ENCODE results near the gene SFXN3.

Gene SFXN3

GRCh38 chr10:101072923-101073322, 41.9 kb downstream of the SFXN3 start:
- DNase-seq (ENCODE audit: low read depth, low spot score) = no peak

GRCh38 chr10:101073631-101074030, 42.6 kb downstream of the SFXN3 start:
- DNase-seq (ENCODE audit: low read depth, low spot score) = no peak

DNA sequence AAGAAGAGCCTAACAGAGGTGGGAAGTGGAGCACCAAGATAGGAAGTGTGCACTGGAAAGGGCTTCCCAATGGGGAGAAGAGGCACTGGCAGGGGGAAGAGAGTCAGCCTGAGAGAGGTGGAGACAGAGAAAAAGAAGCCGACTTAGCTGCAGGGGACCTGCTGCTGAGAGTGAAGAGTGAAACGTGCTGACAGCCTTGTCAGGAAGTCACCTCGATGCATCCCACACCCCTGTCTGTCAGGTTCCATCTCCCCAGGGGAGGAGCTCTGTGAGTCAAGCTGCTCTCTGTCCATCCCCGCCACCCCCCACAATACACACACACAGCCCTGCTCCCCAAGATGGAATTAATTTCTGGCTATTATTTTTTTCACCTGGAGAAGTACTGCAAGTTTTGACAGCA, 44.7 kb downstream of the SFXN3 start:
- DNase-seq (ENCODE audit: low read depth, low spot score) = no peak

- no peak for DNase-seq (ENCODE audit: low read depth, low spot score)
Observed at GRCh38 chr10:101076630-101077029, 45.6 kb downstream of the SFXN3 start.

GRCh38 chr10:101079874-101080273, 48.8 kb downstream of the SFXN3 start:
- DNase-seq (ENCODE audit: low read depth, low spot score) = no peak

DNA sequence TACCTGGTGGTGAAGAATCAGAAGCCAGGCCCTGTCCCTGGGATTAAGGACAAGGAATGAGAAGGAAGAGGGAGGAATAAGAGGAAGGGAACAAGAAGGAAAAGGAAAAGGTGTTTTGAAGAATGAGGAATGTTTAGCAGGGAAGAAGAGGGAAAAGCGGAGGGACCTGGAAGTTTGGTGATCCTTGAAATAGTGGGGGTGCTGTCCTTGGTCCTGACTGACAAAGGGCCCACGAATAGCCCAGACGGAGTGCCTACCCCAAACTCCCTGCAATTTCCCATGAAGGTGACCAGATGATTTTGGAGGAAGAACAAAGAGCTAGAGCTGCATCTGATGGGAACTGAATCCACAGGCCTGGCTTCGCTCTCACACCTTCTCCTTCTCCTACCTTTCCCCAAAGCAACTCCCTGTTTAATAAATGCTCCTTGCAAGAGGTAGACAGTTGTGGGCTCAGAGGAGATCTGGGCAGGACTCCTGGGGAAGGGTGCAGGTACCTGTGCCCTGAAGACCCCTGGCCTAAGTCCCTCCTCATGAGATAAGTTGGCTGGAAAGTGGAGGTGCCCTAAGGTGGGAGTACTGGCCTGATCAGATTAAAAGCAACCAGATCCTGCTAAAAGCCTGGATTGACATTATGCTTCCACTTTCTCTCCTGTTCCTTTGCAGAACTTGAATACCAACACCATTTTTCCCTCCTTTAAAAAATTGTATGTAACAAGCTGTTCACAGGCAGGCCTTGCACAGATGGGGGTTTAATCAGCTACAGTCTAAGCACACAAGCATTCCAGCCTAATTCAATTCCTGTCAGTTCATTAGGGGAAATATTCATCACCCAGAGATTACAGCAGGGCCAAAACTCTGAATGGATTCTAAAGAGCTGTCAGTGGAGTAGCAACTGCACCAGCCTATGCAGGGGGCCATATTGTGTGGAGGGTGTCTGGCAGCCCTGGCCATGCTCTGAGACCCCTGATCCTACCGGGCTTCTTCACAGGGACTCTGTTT, 50.2 kb downstream of the SFXN3 start:
- DNase-seq (ENCODE audit: low read depth, low spot score) = no peak

GRCh38 chr10:101085846-101086245, 54.8 kb downstream of the SFXN3 start:
- no peak for DNase-seq (ENCODE audit: low read depth, low spot score)

GRCh38 chr10:101087376-101087775, 56.3 kb downstream of the SFXN3 start:
- DNase-seq (ENCODE audit: low read depth, low spot score) = no peak

- DNase-seq (ENCODE audit: low read depth, low spot score) = no peak
Observed at GRCh38 chr10:101087965-101088364, 56.9 kb downstream of the SFXN3 start.

DNA sequence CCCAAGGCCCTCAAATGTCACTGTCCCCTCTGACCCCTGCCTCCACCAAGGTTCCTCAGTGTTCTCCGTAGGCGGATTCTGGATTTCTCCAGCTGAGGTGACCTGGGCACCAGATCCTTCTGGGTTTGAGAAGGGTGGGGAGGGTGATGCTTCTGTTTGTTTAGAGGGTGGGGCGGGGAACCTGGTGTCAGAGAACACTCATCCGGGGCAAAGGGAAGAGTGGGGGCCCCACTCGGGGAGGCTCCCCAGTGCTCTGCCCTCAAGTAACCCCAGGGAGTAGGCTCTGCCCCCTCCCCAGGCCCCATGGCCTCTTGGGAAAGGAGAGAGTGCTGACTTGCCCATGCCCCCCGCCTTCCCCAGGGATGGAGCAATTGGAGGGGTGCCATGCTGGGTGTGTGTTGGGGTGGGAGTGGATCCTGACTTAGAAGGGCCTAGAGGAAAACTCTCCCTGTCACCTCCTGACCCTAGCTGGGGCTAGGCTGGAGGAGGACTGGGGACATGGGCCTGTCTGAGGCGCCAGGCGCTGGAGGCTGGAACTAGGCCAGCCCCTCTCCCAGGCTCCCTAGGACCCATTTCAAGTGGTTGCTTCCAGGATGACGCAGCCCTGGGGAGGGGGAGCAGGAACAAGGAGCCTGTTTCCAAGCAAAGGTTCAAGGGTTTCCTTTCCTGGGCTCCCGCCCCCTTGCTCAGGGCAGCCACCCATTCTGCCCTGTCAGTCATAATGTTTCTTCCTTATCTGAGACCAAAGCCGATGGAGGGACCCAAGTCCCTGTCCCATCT, 58.7 kb downstream of the SFXN3 start:
- no peak for DNase-seq (ENCODE audit: low read depth, low spot score)

DNA sequence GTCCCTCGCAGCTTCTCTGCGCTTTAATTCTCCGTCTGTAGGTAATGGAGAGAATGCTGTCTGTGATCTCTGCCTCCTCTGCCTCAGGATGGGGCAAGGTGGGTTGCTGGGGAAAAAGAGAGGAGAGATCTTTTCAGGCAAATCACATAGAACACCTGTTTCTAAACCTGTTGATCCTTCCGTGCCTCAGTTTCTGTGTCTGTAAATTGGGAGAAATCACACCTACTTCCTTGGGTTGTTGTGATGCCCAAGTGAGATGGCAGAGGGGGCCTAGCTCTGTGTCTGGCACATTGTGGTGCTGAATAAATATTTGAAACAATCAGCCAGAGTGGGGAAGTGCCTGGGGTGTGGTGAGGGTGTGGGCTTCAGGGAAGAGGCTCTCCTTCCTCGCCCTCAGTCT, 59.6 kb downstream of the SFXN3 start:
- no peak for DNase-seq (ENCODE audit: low read depth, low spot score)

Measured in brain pericyte (primary cell).